ENCODE data around the gene WDFY4.
"Not testable (repeated sequence)": the region's sequence is repeated elsewhere in the genome, so short reads cannot be mapped to it uniquely, and the experiment has no call there.

WDFY4 gene, protein sequence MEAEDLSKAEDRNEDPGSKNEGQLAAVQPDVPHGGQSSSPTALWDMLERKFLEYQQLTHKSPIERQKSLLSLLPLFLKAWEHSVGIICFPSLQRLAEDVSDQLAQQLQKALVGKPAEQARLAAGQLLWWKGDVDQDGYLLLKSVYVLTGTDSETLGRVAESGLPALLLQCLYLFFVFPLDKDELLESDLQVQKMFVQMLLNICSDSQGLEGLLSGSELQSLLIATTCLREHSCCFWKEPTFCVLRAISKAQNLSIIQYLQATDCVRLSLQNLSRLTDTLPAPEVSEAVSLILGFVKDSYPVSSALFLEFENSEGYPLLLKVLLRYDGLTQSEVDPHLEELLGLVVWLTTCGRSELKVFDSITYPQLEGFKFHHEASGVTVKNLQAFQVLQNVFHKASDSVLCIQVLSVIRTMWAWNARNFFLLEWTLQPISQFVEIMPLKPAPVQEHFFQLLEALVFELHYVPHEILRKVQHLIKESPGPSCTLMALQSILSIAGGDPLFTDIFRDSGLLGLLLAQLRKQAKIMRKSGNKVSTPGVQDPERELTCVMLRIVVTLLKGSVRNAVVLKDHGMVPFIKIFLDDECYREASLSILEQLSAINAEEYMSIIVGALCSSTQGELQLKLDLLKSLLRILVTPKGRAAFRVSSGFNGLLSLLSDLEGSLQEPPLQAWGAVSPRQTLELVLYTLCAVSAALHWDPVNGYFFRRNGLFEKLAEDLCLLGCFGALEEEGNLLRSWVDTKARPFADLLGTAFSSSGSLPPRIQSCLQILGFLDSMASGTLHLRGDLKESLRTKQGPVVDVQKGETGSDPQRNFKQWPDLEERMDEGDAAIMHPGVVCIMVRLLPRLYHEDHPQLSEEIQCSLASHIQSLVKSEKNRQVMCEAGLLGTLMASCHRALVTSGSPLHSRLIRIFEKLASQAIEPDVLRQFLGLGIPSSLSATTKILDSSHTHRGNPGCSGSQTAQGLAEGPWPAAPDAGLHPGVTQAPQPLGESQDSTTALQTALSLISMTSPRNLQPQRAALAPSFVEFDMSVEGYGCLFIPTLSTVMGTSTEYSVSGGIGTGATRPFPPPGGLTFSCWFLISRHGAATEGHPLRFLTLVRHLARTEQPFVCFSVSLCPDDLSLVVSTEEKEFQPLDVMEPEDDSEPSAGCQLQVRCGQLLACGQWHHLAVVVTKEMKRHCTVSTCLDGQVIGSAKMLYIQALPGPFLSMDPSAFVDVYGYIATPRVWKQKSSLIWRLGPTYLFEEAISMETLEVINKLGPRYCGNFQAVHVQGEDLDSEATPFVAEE (N-terminal part only)
- 0 to 0.12 (median 0) reads per million in 9 experiments for total RNA-seq

DNA sequence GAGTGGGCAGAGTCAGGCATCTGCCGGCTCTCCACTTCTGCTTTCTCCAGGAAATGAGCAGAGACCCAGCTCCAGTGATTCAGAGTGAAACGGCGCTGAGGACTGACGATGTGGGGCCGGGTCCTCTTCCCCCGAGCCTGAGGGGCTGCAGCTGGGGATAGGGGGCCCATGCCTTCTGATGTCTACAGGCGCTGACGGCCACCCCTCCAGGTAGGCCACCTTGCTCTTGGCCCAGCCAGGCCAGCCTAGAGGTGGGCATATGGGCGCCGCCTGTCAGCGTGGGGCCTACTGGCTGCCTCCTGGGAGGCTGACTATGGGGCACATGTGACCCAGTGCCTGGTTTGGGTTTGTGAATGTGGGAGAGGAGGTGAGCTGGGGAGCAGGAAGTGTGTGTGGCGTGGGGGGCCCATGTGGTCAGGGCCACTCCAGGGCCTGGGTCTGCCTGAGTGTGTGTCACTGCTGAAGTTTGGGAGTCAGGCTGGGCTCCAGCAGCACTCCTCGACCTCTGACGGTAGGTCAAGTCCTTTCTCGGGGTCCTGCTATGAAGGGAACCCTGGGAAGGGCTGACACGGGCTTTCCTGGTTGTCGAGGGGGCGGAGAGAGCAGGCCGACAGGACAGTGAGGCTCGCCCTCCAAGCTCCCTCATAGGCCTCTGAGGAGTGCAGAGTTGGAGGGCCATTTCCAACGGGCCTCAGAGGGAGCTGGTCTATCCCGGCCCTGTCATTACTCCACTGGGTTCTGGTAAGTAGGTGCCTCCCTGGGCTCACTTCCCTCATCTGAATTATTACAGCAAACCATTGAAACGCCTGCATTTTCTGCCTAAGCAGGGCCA lies at the start of gene WDFY4:
TSS of gene WDFY4 (plus strand) at position 82 of the 832 bp plus-strand sequence. CDS start 24,860 bp downstream, outside the sequence.
- H3K4me3 Mint-ChIP-seq, result peak within 1 kb of the TSS in 1 of 2 donors; percentile 47
- no peaks in the 10 kb centered on the region for H3K4me1 Mint-ChIP-seq (ENCODE audit: low read depth in 2 of 2)
- no peaks in the 10 kb centered on the region for H3K9me3 Mint-ChIP-seq
- DNase-seq (no peak), ATAC-seq (replicated peaks) (peak; percentile 51)
- no peak within 1 kb of the TSS for H3K27ac Mint-ChIP-seq
- H3K27me3 Mint-ChIP-seq, result peaks cover 34 to 40% of the 10 kb centered on the region in 2 donors
- H3K36me3 Mint-ChIP-seq (ENCODE audit: insufficient read depth), result no peaks in the 10 kb centered on the region

DNA sequence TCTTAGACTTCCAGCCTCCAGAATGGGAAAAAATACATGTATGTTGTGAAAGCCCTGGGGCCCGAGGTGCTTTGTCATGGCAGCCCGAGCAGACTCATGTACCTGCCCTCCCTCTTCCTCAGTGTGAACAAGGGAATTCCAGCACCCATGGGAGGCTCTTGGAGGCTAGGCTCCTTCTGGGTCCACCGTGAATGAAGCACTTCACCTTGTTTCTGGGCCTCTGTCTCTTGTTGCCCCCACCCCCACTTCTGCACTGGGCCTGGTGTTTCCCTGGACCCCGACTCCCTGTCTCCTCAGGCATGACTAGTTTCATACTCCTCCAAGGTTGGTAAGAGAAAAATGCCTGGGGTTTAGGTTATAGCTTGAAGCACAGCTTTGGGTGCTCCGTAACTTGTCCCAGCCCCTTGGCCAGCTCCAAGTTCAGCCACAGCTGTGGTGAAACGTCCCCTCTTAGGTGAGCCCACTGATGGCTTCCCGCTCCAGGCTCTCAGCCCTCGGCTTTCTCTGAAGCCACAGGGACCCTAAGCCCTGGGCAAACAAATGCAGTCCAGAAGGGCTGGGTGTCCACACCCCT lies 49.6 kb upstream of the WDFY4 start:
- DNase-seq, result no peak
- no peaks in the 10 kb centered on the region for H3K36me3 Mint-ChIP-seq (ENCODE audit: insufficient read depth)
- peak overlapping the region in 1 of 2 donors; percentile 84 for H3K27ac Mint-ChIP-seq
- H3K27me3 Mint-ChIP-seq, result peaks cover 27 to 46% of the 10 kb centered on the region in 2 donors
- H3K4me3 Mint-ChIP-seq, result no peak overlapping the region
- peaks cover 0 to 11% of the 10 kb centered on the region in 2 donors for H3K4me1 Mint-ChIP-seq (ENCODE audit: low read depth in 2 of 2)
- H3K9me3 Mint-ChIP-seq, result peaks cover 6% of the 10 kb centered on the region in 2 donors
- no peak for ATAC-seq (replicated peaks)

DNA sequence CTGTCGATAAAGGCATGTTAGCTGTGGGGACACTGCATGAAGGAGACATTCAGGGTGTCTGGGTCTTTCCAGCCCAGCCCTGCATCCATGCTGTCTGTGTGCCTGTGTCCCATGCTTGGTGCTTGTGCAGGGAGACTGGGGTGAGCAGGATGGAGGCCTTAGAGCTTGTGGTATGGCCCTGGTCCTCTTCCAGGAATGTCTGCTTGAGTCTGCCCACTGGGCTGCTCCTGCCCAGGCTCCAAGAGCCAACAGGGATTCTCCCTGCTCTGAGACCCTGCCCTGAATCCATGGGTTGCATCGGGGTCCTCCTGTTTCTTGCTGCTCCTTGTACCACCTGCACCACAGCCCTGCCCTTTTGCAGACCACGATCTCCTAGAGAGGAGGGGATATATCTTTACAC lies 48.4 kb upstream of the WDFY4 start:
- ATAC-seq (replicated peaks) (no peak), DNase-seq (no peak)
- peaks cover 27 to 46% of the 10 kb centered on the region in 2 donors for H3K27me3 Mint-ChIP-seq
- no peaks in the 10 kb centered on the region for H3K36me3 Mint-ChIP-seq (ENCODE audit: insufficient read depth)
- H3K27ac Mint-ChIP-seq, result no peak overlapping the region
- H3K4me3 Mint-ChIP-seq, result no peak overlapping the region
- peaks cover 6 to 8% of the 10 kb centered on the region in 2 donors for H3K9me3 Mint-ChIP-seq
- peaks cover 0 to 11% of the 10 kb centered on the region in 2 donors for H3K4me1 Mint-ChIP-seq (ENCODE audit: low read depth in 2 of 2)

DNA sequence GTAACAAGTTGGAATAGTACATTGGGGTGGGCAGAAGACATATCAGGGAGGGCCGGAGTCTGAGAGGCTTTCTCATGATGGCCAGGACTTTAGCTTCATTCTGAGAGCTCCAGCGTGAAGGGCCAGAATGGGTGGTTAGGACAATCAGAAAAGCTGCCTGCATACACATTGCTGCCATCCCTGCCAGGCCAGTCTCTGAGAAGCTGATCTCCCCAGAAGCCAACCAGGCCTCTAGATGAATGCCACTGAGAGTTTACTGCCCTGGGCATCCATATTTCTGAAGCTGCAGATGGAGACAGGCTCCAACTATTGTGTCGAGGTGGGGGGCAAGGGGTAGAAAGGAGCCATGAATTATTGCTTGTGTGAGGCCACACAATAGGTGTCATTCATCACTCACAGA lies 47.8 kb upstream of the WDFY4 start:
- Mint-ChIP-seq H3K4me1 (ENCODE audit: low read depth in 2 of 2) (peaks cover 0 to 11% of the 10 kb centered on the region in 2 donors), H3K27ac (no peak overlapping the region), H3K36me3 (ENCODE audit: insufficient read depth) (no peaks in the 10 kb centered on the region), H3K9me3 (peaks cover 6 to 9% of the 10 kb centered on the region in 2 donors), H3K4me3 (no peak overlapping the region), H3K27me3 (peaks cover 27 to 46% of the 10 kb centered on the region in 2 donors)
- DNase-seq (no peak), ATAC-seq (replicated peaks) (no peak)

DNA sequence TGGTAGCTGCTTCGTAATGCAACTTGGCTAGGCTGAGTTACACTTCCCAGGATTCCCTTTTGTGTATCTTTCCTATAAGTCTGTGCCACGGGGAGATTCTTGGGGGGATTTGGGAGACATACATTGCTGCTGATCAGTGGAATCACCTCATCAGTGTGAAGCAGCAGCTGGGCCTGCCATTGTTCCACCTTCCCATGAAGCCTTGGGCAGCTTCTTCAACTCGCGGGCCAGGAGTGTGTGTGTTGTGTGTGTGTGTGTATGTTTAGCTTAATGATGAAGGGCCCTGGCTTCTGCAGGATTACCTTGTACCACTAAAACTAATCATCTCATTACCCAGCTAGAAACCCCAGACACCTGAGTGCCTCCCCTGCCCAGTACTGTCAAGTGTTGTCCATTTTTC lies 46.5 kb upstream of the WDFY4 start:
- Mint-ChIP-seq H3K27me3 (peaks cover 27 to 40% of the 10 kb centered on the region in 2 donors), H3K36me3 (ENCODE audit: insufficient read depth) (no peaks in the 10 kb centered on the region), H3K4me1 (ENCODE audit: low read depth in 2 of 2) (peaks cover 0 to 11% of the 10 kb centered on the region in 2 donors), H3K9me3 (peaks cover 6 to 10% of the 10 kb centered on the region in 2 donors), H3K4me3 (no peak overlapping the region), H3K27ac (no peak overlapping the region)
- ATAC-seq (replicated peaks) (no peak), DNase-seq (no peak)

DNA sequence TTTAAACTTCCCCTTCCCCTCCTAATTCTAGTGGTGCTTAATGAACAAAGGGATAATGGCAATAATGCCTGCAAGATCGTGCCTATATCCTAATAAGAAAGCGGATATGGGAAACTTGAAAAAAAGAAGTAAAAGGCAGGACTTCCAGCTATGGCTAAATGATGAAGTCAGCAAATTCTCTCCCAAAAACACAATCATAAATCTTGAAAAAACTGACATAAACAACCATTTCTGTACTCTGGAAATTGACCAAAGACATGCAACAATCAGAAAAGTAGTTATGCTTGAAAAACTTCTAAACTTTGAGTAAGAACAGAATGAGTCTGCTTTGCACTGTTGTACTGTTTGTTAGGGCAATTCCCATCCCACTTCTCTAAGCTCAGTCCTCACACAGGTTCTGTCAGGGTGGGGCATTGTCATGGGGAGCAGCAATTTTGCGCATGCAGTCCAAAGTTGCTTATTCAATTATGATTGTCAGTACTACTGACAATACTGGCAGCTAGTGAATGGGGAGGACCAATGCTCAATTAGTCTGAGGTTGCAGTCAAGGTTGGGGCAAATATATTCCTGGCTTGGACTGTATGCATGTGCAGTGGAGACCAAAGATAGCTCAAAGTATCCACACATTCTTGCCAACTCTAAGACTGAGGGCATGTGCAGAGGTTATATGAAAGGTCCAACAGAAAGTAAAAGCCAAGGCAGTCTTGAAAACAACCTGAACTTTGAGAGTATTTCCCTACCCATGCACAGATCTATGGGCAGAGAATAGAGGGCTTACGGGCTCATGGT lies 45.7 kb upstream of the WDFY4 start:
- Mint-ChIP-seq H3K4me1 (ENCODE audit: low read depth in 2 of 2) (peaks cover 0 to 8% of the 10 kb centered on the region in 2 donors), H3K9me3 (peaks cover 6 to 10% of the 10 kb centered on the region in 2 donors), H3K27ac (no peak overlapping the region), H3K4me3 (no peak overlapping the region), H3K36me3 (ENCODE audit: insufficient read depth) (no peaks in the 10 kb centered on the region), H3K27me3 (peaks cover 27 to 40% of the 10 kb centered on the region in 2 donors)
- DNase-seq, result no peak
- no peak for ATAC-seq (replicated peaks)

DNA sequence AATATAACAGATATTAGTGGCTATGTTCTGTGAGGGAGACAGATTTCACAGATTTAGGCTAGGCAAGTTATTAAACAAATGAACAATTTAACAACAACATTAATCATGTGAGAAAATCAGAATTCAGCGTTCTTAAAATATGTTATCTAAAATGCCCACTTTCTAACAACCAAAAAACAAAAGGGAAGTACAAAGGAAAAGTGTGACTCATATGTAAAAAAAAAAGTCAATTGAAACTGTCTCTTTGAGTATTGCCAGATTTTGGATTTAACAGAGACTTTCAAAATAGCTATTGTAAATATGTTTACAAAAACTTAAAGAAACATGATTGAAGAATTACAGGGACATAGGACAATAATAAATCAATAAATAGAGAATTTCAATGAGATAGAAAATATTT lies 45.0 kb upstream of the WDFY4 start:
- Mint-ChIP-seq H3K27me3 (peaks cover 27 to 40% of the 10 kb centered on the region in 2 donors), H3K4me1 (ENCODE audit: low read depth in 2 of 2) (peaks cover 0 to 1% of the 10 kb centered on the region in 2 donors), H3K36me3 (ENCODE audit: insufficient read depth) (no peaks in the 10 kb centered on the region), H3K27ac (no peak overlapping the region), H3K4me3 (no peak overlapping the region), H3K9me3 (peaks cover 6 to 10% of the 10 kb centered on the region in 2 donors)
- DNase-seq (no peak), ATAC-seq (replicated peaks) (no peak)

DNA sequence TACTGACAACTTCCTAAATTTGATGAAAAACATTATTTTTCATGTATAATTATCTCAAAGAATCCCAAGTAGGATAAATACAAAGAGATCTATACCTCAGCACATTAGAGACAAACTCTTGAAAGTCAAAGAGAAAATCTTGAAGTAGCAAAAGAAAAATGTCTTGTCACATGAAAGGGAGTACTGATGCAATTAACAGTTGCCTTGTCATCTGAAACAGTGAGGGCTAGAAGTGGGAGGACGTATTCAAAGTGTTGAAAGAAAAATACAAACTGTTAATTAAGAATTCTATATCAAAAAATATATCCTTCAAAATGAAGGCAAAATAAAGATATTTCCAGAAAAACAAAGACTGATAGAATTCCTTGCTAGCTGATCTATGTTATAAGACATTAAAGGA lies 44.3 kb upstream of the WDFY4 start:
- no peaks in the 10 kb centered on the region for H3K36me3 Mint-ChIP-seq (ENCODE audit: insufficient read depth)
- no peaks in the 10 kb centered on the region for H3K4me1 Mint-ChIP-seq (ENCODE audit: low read depth in 2 of 2)
- no peak overlapping the region for H3K4me3 Mint-ChIP-seq
- peaks cover 27 to 40% of the 10 kb centered on the region in 2 donors for H3K27me3 Mint-ChIP-seq
- peaks cover 6 to 10% of the 10 kb centered on the region in 2 donors for H3K9me3 Mint-ChIP-seq
- H3K27ac Mint-ChIP-seq, result no peak overlapping the region
- DNase-seq (no peak), ATAC-seq (replicated peaks) (no peak)

DNA sequence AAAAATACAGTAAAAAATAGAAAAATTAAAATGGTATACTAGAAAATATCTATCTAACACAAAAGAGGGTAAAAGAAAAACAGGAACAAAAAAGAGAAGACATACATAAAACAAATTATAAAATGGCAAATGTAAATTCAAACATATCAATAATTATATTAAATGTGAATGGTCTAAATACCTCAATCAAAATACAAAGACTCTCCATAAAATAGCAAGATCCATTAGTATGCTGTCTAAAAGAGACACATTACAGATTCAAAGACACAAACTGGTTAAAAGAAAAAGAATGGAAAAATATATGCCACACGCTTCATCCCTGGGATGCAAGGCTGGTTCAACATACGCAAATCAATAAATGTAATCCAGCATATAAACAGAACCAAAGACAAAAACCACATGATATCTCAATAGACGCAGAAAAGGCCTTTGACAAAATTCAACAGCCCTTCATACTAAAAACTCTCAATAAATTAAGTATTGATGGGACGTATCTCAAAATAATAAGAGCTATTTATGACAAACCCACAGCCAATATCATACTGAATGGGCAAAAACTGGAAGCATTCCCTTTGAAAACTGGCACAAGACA lies 43.5 kb upstream of the WDFY4 start:
- H3K27me3 Mint-ChIP-seq, result peaks cover 26 to 39% of the 10 kb centered on the region in 2 donors
- DNase-seq; H3K9me3 Mint-ChIP-seq; H3K36me3 Mint-ChIP-seq (ENCODE audit: insufficient read depth); H3K4me1 Mint-ChIP-seq (ENCODE audit: low read depth in 2 of 2); ATAC-seq (replicated peaks); H3K4me3 Mint-ChIP-seq; H3K27ac Mint-ChIP-seq: not testable (repeated sequence)

DNA sequence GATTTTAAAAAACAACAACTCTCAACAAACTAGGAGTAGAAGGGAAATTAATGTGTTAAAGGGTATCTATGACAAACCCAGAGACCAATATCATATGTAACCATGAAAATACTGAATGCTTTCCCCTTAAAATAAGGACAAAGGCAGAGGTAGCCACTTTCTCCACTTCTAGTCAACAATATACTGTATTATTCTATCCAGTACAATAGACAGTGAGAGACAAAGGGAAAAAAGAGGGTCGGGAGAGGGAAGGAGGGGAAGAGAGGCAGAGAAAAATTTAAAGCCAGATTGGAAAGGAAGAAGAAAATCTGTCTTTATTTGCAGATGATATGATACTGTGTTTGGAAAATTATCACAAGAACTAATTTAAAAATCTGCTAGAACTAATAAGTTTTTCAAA lies 39.1 kb upstream of the WDFY4 start:
- DNase-seq, result no peak
- peaks cover 0 to 10% of the 10 kb centered on the region in 2 donors for H3K4me1 Mint-ChIP-seq (ENCODE audit: low read depth in 2 of 2)
- peaks cover 0 to 3% of the 10 kb centered on the region in 2 donors for H3K9me3 Mint-ChIP-seq
- H3K36me3 Mint-ChIP-seq (ENCODE audit: insufficient read depth), result no peaks in the 10 kb centered on the region
- H3K4me3 Mint-ChIP-seq, result no peak overlapping the region
- no peak overlapping the region for H3K27ac Mint-ChIP-seq
- no peak for ATAC-seq (replicated peaks)
- H3K27me3 Mint-ChIP-seq, result peaks cover 0 to 7% of the 10 kb centered on the region in 2 donors

DNA sequence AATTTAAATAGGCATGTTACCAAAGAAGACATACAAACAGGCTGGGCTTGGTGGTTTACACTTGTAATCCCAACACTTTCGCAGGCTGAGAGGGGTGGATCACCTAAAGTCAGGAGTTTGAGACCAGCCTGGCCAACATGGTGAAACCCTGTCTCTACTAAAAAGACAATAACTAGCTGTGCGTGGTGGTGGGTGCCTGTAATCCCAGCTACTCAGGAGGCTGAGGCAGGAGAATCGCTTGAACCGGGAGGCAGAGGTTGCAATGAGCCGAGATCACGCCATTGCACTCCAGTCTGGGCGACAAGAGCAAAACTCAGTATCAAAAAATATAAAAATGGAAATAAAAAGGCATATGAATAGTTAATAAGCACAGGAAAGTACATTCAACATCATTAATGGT lies 37.6 kb upstream of the WDFY4 start:
- not testable (repeated sequence) for H3K9me3 Mint-ChIP-seq; ATAC-seq (replicated peaks); H3K4me3 Mint-ChIP-seq; H3K27ac Mint-ChIP-seq; H3K36me3 Mint-ChIP-seq (ENCODE audit: insufficient read depth); DNase-seq
- Mint-ChIP-seq H3K27me3 (peaks cover 7 to 18% of the 10 kb centered on the region in 2 donors), H3K4me1 (ENCODE audit: low read depth in 2 of 2) (peaks cover 0 to 16% of the 10 kb centered on the region in 2 donors)

Data from effector memory CD8-positive, alpha-beta T cell (primary cell).